GM12874 (cell line): ENCODE results near the gene FNDC3B.

Experiments
- CTCF ChIP-seq: IDR thresholded peaks from 2 replicates; pipeline ENCODE4 v1.5.1; 2011; ENCODE audit warnings: low read depth, mild to moderate bottlenecking, control low read depth, low read length, moderate library complexity; ENCODE audit not compliant: insufficient read depth

The FNDC3B gene

GRCh38 chr3:172073262-172073915, 34.0 kb downstream of the FNDC3B start:
- TF ChIP-seq CTCF, result no peak

- no peak for TF ChIP-seq CTCF
These were observed 34.7 kb downstream of the FNDC3B start for GRCh38 chr3:172074032-172074431.

DNA sequence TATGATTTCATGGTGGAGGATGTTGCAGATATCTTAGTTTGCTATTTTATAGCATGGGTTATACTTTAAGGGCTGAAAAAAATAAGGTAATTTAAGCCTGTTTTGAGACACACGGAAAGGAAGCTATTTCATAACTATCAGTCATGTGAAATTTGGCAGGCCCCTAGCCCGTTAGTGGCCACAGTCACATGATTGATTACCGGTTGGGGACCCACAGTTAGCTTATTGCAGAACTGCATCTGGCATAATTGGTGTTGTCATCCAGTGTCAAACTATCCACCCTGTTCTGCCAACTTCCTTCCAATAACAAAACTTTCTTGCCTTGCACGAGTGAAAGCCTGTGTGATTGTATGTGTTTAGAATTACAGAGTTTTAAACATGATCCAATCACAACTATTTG, 35.2 kb downstream of the FNDC3B start:
- TF ChIP-seq CTCF, result no peak

DNA sequence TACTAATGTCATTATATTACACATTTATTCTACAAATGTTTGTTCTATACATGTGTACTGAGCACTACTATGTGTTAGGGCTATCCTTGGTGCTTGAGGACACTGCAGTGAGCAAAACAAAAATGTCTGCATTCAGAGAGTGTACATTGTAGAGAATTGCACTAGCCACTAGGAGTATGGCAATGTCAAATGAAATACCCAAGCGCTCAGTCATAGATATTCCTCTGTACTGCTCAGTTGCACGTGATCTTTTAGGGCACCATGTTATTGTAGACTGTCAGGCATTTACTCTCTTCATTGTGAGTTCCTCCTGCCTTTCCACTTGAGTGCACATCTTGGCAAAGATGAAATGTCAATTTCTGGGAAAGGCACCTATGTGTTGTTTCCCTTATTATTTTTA, 36.8 kb downstream of the FNDC3B start:
- no peak for TF ChIP-seq CTCF

GRCh38 chr3:172077197-172077757, 37.9 kb downstream of the FNDC3B start:
- no peak for TF ChIP-seq CTCF

DNA sequence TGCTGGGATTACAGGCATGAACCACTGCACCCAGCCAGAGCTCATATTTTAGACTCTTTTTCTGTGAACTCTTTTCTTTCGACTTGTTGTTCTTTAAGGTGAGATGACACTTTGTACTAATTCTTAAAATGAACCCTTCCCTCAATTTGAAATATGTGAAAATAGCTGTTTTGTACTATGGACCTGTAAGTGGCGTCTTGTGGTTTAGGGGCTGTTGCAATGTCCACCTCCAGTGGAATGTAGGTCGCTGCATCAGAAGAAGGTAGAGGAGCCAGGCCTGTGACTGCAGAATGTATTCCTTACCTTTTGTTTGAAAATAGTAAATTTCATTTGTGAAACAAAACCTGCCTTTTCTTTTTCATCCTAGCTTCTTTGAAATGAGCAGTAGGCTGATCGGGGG, 38.9 kb downstream of the FNDC3B start:
- TF ChIP-seq CTCF, result no peak

DNA sequence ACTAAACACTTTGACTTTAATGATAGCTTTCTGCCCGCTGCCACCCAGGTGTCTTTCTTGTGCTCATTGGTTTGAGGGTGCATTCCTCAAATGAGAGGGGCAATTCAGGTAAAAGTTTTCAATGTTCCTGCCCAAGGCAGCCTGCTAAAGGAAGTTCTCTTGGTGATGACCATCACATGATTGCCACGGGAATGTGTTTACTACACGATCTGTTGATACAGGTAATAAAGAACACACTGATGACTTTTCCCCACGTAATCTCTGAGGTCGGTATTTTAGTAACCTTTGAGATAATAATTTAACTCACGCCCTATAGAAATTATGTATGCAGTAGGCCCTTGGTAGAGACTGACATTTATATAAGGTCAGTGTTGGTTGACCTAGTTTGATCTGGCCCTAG, 39.3 kb downstream of the FNDC3B start:
- no peak for TF ChIP-seq CTCF
